HG02588 (cell line): ENCODE data around the gene LAMB3.

Source experiments
- ATAC-seq: cut with Tn5 transposase; IDR thresholded peaks from one replicate; pipeline ENCODE4 v1.9.1; 2021; ENCODE audit warnings: mild to moderate bottlenecking, moderate library complexity; ENCODE audit not compliant: unreplicated experiment

The LAMB3 gene

DNA sequence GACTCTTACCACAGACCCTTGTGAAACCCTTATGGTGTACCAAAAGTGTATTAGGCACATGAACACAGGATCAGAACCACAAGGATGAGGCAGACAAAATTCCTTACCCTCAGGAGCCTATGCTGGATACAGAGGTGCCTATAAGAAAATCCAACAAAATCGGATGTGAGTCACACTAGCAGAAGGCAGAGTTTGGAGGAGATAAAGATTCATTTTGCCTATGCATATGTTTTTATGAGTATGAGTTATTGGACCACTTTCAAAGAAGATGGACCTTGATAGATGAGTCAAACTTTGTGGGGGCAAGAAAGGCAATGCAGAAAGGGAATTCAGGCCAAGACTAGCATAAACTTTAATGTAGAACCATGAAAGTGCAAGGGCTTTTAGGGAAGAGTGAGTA lies 51.7 kb downstream of the LAMB3 start:
- ATAC-seq, result no peak

DNA sequence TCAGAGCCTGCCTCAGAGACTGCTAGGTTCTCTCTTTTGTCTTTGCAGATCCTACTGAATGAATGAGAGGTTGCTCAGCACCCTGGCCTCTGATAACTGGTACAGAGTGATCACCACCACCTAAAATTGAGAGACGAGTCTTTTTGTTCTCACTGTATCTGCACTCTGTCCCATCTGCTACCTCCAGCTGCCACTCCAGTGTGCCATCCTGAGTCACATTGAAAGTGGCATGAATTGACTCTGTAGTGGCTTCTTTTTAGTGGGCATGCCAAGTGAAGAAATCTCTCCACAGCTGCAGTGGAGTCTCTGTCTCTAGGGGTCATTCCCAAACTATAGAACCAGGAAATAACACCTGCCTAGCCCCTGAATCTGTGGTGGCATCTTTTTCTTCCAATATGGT lies 54.0 kb downstream of the LAMB3 start:
- ATAC-seq, result no peak

DNA sequence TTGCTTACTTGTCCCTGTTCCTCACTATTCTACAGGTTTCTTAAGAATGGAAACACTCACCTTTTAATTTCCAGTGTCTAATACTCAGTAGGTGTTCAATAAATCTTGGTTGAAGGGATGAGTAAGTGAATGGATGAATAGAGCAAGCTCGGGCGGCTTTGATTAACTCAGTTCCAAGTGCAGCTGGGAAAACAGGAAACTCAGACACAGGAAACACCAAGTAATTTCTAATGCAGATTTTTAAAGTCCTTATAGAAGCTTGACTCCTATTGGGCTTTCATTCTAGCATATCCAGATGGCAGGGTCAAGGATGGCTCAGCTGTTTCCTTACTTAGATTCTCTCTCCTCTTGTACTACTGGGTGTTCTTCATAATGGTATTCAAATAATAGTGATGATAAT lies 54.7 kb downstream of the LAMB3 start:
- no peak for ATAC-seq

DNA sequence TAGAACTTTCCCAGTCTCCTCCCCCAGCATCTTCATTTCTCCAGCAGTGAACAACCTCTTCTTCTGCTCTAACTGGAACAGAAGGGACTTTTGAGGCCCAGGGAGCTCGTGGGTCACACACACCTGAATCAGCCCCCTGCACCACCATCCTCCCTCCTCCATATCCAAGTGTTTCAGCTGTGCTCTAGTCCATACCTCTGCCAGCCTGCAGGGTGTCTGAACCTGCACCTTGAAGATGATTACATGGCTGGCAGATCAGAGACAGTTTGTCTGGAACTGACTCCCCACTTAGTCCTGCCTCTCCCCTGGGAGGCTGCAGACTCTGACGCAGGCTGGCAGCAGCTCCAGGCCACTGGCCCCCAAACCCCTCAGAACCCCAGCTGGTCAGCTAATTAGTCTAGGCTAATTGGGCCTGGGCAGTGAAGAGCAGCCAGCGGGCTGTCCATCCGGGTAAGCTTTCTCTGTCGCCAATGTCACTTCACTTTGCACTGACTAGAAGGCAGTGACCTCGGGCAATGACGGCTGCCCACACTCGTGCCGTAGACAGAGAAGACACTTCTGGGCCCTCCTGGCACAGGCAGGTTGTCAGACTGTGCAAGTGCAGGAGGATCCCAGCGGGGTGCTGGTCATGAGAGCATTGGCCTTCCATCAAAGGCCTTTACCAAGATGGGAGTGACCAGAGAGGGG lies 56.5 kb downstream of the LAMB3 start:
- no peak for ATAC-seq

DNA sequence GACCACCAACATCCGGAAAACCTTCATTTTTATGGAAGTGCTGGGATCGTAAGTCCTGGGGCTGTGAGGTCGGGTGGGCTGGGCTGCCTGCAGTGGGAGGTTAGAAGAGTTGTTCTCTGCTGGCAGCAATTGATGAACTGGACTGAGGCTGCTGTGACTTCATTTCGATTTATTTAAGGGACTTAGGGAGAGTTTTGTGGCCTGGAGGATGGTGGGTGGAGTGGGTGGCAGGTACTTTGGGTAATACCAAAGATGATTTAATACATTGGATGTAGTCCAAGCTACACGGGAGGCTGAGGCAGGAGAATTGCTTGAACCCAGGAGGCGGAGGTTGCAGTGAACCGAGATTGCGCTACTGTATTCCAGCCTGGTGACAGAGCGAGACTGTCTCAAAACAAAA lies 57.2 kb downstream of the LAMB3 start:
- ATAC-seq, result no peak

DNA sequence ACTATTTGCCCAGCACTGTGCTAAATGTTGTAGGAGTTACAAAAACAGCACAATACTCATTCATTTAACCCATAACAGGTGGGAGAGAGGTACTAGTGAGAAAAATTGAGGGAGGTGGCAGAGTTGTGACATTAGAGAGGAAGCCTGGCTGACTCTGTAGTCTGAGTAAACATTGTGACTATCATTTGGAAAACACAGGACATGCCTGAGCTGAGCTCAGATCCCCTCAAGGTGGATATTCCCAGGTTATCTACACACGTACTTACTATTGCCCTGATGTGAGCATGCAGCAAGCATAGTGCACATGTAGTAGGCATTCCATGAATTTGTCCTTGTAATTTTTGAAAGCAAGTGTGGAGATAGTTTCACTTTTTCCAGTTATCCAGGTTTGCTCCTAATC lies 57.8 kb downstream of the LAMB3 start:
- ATAC-seq, result no peak

DNA sequence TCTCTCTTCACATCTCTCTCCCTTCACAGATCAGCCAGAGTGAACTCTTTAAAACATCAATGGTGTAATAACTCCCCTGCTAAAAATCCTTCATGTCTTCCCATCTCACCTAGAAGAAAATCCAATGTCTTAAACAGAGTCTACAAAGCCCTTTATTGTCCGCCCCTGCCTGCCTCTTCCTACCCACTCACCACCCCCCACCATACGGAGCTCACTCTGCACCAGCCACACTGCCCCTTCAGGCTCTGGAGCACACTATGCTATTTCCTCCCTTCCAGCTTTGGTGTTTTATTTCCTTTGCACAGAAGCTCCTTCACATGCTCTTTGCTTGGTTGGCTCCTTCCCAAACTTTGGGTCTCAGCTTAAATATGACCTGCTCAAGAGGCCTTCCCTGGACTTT lies 58.5 kb downstream of the LAMB3 start:
- ATAC-seq, result no peak

DNA sequence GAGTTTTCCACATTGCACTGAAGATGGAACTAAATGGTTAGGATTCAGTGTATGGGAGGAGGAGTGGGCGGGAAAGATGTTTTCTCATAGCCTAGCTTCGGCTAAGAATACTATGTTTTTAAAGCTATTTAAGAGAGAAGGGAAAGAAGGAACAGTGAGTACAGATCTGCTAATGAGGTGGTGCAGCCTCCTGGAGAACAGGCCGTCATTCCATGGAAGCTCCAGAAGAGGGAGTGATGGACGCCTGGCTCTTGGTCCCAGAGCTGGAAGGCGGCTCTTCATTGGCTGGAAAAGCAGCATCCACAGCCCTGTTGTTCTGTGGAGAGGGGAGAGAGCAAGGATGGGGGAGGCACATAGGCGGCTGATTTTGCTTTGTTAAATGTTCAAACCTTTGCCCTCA lies 61.8 kb downstream of the LAMB3 start:
- no peak for ATAC-seq

DNA sequence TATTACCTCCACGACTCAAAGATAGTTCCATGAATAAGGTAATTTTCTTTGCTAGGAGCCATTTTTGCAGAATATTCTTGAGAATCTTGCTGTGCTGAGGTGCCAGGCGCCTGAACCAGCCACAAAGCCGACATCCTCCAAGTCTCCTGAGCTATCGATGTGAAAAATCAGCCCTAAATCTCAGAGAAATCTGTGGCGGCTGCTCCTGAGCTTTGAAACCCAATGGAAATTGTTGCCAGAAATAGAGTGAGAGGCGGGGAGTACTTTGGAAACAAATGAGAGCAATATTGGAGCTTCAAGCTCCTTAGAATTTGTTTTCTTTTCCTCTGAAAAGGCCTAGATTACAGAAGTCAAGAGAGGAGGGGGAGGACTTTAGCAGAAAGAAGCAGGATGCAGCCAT lies 62.4 kb downstream of the LAMB3 start:
- ATAC-seq, result no peak

DNA sequence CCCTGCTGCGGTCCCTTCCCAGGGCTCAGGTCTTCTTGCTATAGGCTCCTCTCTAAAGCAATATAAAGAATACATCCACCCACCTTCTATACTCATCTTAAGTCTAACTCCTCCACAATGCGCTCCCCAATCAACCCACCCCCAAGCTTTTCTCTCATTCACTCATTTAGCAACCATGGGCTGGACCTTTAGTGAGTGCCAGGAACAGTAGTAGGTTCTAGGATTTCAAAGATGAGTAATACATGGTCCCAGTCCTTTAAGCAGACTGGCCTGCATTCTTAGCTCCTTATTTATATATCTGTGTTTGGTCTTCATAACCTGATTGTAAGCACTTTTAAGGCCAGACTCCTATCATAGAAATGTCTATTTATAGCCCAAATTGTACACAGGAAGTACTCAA lies 62.8 kb downstream of the LAMB3 start:
- no peak for ATAC-seq

DNA sequence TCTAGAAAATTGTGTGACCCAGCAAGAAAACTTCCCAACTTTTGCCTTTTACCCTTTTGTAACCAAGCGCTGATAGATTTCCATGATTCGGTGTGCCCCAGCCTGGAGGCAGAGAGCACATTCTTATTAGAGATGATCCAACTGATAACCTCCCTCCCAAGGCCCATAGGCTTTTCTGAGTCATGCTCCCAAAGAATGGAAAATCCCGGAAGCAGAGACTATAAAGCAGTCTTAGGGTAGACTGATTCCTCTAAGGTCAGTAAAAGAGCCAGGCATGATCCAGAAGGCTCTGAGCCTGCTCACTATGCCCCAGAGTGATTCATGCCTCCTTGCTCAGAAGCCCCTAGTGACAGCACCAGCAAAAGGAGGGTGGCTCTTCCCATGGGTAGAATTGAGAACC lies 64.4 kb downstream of the LAMB3 start:
- ATAC-seq, result no peak

DNA sequence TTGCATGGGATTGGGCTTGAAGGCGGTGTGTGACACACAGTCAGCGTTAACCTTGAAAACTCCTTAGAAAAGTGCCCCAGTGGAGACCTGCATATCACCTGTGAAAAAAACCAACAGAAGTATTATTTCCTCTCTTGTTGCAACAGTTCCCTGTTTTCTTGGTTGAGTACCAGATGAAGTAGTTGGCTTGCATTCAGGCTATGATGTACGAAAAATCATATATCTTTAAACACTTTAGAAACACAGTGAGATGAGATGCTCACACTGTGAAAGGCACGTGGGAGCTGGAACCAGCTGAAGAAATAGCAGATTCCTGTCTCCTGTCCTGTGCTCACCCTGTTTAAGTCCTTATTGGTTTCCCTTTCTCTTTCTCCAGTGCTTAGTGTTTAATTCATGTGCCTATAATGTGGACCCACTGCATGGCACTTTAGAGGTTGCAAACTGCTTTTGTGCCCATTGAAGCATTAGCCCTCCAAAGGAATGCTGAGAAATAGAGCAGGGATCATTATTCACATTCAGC lies 65.9 kb downstream of the LAMB3 start:
- ATAC-seq, result no peak

DNA sequence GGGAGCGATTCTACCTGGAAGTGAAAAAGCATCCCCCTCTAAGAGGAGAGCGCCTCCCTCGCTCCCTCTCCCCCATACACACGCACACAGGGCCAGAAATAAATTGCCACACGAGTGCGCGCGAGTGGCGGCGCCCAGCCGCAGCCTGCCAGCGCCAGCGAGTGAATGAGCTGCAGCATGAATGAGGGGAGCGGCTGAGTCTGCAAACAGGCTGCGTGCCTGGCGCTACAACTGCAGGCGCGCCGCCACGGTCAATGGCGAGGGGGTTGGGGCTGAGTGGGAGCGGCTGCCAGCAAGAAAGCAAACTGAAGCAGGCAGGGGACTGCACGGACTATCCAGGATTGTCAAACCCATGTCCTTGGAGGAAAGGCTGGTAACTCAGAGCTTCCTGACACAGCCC lies 66.6 kb downstream of the LAMB3 start:
- ATAC-seq, result no peak

DNA sequence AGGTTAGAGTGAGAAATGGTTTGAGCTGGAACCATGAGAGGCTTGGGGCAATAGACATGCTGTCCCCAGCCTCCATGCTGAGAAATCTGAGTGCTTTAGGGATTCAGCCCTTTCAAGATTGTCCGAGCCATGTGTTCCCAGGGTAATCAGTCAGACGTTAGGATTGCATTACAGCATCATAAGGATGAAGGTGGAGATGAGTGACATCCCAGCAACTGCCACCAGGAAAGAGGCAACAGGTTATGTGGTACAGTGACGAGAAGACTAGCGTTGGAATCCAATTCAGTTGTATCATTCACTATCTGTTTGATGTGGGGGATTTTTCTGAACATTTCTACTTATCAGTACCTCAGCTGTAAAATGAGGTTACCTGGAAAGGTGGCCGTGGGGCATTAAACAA lies 67.0 kb downstream of the LAMB3 start:
- no peak for ATAC-seq

DNA sequence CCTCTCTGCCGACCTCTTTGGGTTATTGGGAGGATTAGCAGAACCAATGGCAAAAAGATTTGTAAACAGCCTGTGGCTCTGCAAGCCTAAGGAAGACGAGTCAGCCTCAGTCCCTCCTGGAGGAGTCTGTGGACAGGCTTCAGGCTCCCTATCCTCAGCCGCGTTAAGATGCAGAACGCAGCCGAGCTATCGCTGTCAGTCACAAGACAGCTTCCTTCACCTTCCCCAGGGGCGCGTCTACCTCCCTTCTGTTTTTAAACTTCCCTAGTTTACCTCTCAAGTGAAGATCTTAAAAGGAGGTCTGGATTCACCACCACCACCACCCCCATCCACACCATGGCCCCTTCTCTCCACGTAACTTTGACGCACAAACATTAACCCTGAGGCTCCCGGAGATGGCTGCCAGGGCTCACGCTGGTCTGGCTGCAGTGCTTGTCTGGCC lies 68.0 kb downstream of the LAMB3 start:
- ATAC-seq, result no peak

DNA sequence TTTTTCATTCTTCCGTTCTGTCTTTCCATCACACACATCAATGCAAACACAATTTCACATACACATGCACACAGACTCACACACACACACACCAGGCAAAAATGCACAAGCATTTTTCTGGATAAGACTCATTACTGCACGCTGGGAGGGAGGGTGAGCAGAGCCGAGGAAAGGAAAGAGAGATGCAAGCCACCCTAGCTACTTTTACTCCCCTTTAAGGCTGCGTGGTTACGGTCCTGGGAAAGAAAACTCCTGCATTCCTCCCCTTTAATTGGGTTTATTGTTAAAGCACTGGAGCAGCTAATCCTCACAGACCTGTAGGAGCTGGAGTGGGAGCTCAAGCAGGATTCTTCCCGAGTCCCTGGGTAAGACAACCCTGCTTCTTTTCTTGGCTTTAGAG lies 68.8 kb downstream of the LAMB3 start, which contains the start of gene CAMK1G:
CAMK1G (plus strand) TSS at position 307 of the 400 bp plus-strand sequence. CDS start 11,270 bp downstream, outside the sequence.
- no peak for ATAC-seq

DNA sequence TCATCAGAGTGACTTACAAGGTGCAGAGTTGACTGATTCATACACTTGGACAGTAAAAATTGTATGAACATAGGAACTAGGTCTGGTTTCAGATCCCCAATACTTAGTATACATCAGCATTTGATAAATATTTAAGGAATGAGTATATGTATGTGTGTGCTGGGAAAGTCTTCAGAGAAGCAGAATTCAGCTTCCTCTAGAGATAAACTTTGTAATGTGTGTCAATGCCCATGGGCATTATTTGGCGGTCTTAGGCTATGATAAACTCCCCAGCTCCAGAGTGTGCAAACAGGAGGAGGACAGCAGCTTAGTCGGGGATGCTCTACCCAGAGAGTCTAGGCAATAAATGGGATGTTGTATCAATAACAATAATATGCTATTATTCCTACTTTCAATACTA lies 71.6 kb downstream of the LAMB3 start:
- no peak for ATAC-seq

DNA sequence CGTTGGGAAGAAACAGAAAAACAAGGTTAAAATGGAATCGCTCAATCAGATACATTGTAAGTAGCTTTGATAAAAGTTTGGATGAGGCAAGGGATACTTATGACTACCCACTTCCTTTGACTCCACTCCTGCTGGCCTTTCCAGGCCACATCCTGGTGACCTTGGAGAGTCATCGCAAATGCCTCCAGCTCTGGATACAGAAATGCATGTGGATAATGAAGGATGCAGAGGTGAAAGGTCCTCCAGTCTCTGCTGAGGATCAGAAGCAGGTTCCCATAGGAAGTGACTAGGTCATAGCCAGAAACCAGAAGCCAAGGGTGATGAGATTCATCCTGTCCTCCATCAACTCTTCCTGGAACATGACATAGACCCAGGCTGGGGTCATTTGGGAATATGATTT lies 74.9 kb downstream of the LAMB3 start:
- no peak for ATAC-seq

DNA sequence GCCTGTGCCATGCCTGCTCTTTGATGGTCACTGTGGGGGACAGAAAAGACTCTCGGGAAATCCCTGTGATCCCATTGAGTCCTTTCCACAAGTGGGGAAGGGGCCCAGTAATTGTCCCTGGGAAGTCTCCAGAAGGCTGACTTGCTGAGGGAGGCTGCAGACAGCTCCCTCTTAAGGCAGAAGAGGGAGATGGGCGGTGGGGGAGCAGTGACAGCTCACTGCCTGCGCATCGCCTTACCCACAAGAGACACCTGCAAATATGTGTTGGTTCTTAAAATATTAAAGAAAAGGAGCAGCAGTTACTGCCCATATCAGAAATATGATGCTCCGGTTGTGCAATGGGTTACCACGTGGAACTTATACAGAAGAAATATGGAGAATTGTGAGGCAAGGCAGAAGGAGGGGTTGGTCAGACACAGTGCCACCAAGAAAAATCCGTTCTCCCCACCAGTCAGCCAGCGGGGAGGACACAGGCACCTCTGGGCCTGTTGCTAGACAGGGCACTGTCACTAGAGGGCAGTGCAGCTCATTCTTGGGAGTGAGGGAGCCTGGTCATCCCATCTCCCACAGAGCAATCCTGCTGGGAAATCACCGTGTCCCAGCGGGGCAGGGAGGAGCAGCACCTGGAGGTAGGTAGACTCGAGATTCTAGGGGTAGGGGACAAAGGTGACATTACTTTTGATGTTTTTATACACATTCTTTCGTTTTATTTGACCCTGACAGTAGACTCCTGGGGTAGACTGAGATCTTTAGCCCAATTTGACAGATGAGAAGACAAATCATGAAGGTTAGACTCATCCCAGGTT lies 75.6 kb downstream of the LAMB3 start:
- ATAC-seq, result peak; percentile 74

DNA sequence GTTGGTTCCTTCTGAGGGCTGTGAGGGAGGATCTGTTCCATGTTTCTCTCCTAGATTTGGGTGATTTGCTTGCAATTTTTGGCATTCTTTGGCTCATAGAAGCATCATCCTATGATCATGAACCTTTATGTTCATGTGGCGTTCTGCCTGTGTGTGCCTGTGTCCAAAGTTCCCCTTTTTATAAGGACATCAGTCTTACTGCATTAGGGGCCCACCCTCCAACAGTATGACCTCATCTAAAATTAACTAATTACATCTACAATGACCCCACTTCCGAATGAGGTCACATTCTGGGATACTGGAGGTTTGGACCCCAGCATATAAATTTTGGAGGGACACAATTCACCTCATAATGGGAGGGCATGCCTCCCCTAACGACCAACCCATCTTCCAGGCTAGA lies 81.5 kb downstream of the LAMB3 start:
- no peak for ATAC-seq

DNA sequence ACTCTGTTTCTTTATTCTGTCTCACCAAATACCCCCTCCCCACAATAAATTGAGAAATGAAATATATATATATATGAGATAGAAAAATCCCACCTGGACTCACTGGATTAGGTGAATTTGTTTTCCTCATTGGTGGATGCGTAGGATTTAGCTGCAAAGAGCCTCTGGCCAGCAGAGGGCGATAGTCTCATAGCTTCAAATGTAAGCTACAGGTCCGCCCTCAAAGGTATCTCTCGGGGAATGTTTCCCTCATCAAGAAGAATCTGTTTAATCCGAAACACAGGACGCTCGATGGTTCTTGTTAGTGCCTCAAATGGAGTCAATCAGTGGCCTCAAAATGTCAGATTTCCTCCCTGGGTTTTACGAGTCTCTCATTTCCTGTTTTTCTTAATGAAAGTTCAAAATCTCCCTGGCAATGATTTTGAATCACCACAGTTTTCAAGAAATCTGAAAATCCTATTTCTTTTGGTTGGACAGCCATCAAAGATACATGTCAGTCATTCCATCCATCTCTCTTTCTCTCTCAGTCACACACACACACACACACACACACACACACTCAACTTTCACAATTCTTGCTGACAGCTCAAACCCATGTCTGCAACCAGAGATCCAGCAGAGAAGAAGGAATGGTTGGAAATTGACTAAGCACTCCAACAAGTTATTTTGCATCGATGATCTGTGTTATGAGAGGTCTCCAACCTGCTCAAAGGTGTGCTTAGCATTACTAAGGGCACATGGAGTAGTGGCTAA lies 82.6 kb downstream of the LAMB3 start:
- no peak for ATAC-seq
